ENCODE results near the gene RABEP2. TPM values are rescaled to one million over a fixed set of nuclear protein-coding genes. Genes with fewer than 3 reads are reported as not detected.

The RABEP2 gene
- total RNA-seq, 1 experiment from 2014 or later = 13.4 TPM

- TF ChIP-seq ZBTB33 (IDR thresholded peaks at IDR 0.05; ENCODE audit: extremely low read depth, insufficient replicate concordance, low read length) (no peak), EZH2 (IDR thresholded peaks at IDR 0.05) (no peak), REST (IDR thresholded peaks at IDR 0.05; ENCODE audit: low read depth) (no peak), SRF (IDR thresholded peaks at IDR 0.05; ENCODE audit: low read depth) (no peak)
These were observed 60.9 kb downstream of the RABEP2 start (continued) for GRCh38 chr16:28863929-28864793.

GRCh38 chr16:28859326-28859725, 65.7 kb downstream of the RABEP2 start:
- no TSS peak for BruUV-seq (replicated peaks)
- ChIA-PET POLR2A (no interaction called here), CTCF (interaction anchor here (1.4 kb wide), 1 partner anchor 12 kb away, joined by 7 read pairs; no protein-coding TSS in a partner anchor), RAD21 (ENCODE audit: low non-redundant PET in 1 of 2, low total read pairs in 2 of 2, uncharacterized antibody in 2 of 2, unreplicated experiment in 2 of 2) (no interaction called here)
- Histone ChIP-seq H3K4me3 (replicated peaks in 1 of 2; ENCODE audit: low read depth in 1 of 2, low read length in 2 of 2) (no peak overlapping the region), H4K20me1 (ENCODE audit: insufficient read depth) (no peaks in the 10 kb centered on the region), H3K9me3 (ENCODE audit: control insufficient read depth in 1 of 2, insufficient read depth in 1 of 2, low read depth in 1 of 2, low read length in 2 of 2) (no peaks in the 10 kb centered on the region), H3K9me2 (ENCODE audit: insufficient read depth) (no peaks in the 10 kb centered on the region), H3K27ac (ENCODE audit: low read depth, low read length) (no peak overlapping the region), H3K36me3 (ENCODE audit: control insufficient read depth in 1 of 2, insufficient read depth in 2 of 2, low read length in 2 of 2) (no peaks in the 10 kb centered on the region), H2AFZ (ENCODE audit: low read depth, low read length, poor library complexity, severe bottlenecking) (no peak overlapping the region), H3K27me3 (ENCODE audit: insufficient read depth, low read length) (no peaks in the 10 kb centered on the region), H3K4me2 (ENCODE audit: low read length) (no peak overlapping the region), H3K9ac (ENCODE audit: low read length) (no peak overlapping the region), H3K79me2 (ENCODE audit: insufficient read depth, low read length) (peaks cover 21% of the 10 kb centered on the region), H3K4me1 (ENCODE audit: control insufficient read depth in 1 of 2, insufficient read depth in 2 of 2, low read length in 2 of 2) (peaks cover 13 to 32% of the 10 kb centered on the region in 2 experiments)
- ATAC-seq = no peak
- no peak for DNase-seq (ENCODE audit: low read depth, low spot score)
- intact Hi-C loops (cut with micrococcal nuclease) = no loop called here
- TF ChIP-seq FOSL1 (IDR thresholded peaks at IDR 0.05; ENCODE audit: low read depth) (no peak), CEBPB (IDR thresholded peaks at IDR 0.05; ENCODE audit: low read depth) (no peak), ELF1 (IDR thresholded peaks at IDR 0.05; ENCODE audit: borderline replicate concordance, low read depth) (no peak), ZBTB33 (IDR thresholded peaks at IDR 0.05; ENCODE audit: extremely low read depth, insufficient replicate concordance, low read length) (no peak), YY1 (IDR thresholded peaks at IDR 0.05; ENCODE audit: extremely low read depth, insufficient replicate concordance, low read depth, low read length) (no peak), ZNF274 (IDR thresholded peaks at IDR 0.05; ENCODE audit: low read depth, low read length) (no peak), RAD21 (IDR thresholded peaks at IDR 0.05; ENCODE audit: low read depth) (no peak), SRF (IDR thresholded peaks at IDR 0.05; ENCODE audit: low read depth) (no peak), EGR1 (IDR thresholded peaks at IDR 0.05; ENCODE audit: low read depth) (no peak)

All from HCT116 (cell line).